Prostate gland (tissue), 2 donors: ENCODE data around the gene MFAP1. TPM values are rescaled to one million over a fixed set of nuclear protein-coding genes. Genes with fewer than 3 reads are reported as not detected.
"Not testable (repeated sequence)": the region's sequence is repeated elsewhere in the genome, so short reads cannot be mapped to it uniquely, and the experiment has no call there.

Source experiments
- DNase-seq: peaks from one replicate; pipeline ENCODE4 v3.0.0-alpha.2; 2019; ENCODE audit warnings: low spot score
- H3K27ac ChIP-seq, 2 donors: fragments of 200-600 bp; sonication (generic); 2 replicates each; pipeline ENCODE4 v1.5.1; 2017 to 2019
- H3K27me3 ChIP-seq: fragments of 200-600 bp; sonication (generic); replicated peaks from 2 replicates; pipeline ENCODE4 v1.5.1; 2019; ENCODE audit not compliant: insufficient read depth
- H3K36me3 ChIP-seq, 2 donors: fragments of 200-600 bp; sonication (generic); 1 replicate in 1 of 2; 2 replicates in 1 of 2; pipeline versions ENCODE4 v1.5.1 to v1.8.1; 2017 to 2019
- H3K4me1 ChIP-seq: fragments of 200-600 bp; sonication (generic); replicated peaks from 2 replicates; pipeline ENCODE4 v1.5.1; 2019
- H3K4me3 ChIP-seq, 2 donors: fragments of 200-600 bp; sonication (generic); 2 replicates each; pipeline ENCODE4 v1.5.1; 2017 to 2019
- H3K9me3 ChIP-seq: fragments of 200-600 bp; sonication (generic); 2 replicates; pipeline ENCODE4 v1.5.1; 2017
- CTCF ChIP-seq, 4 experiments: fragments of 200-600 bp in 2 of 4; fragments of 450-650 bp in 2 of 4; sonication (generic) in 2 of 4; IDR thresholded peaks; 1 replicate in 3 of 4; 2 replicates in 1 of 4; pipeline ENCODE4 v1.5.1; 2016 to 2019; ENCODE audit warnings: antibody characterized with exemption in 4 of 4, mild to moderate bottlenecking in 2 of 4, moderate library complexity in 2 of 4
- POLR2A ChIP-seq: fragments of 450-650 bp; IDR thresholded peaks from one replicate; pipeline ENCODE4 v1.6.1; 2016; ENCODE audit warnings: antibody characterized with exemption, mild to moderate bottlenecking
- POLR2AphosphoS5 ChIP-seq: sonication (generic); formaldehyde crosslinking; IDR thresholded peaks from one replicate; pipeline ENCODE4 v1.6.1; 2017; ENCODE audit warnings: antibody characterized with exemption
- WGBS: methylation state at CpG from one replicate; pipeline ENCODE4 v1.1.5; 2018; 5-methylcytosine and 5-hydroxymethylcytosine counted together
- intact Hi-C: fragments of 100-400 bp; cut with DNase I; formaldehyde crosslinking; loops from one replicate; pipeline ENCODE4 v1.14.2; 2022
- total RNA-seq, 2 donors: library from RNA; depleted of rRNA; stranded (reverse); fragments of >200 nt; gene quantifications; one replicate each; pipeline ENCODE4 v1.1.0, GENCODE V29; 2016

MFAP1 gene
- total RNA-seq, 2 donors from 2014 or later = 19.3 to 27.5 TPM

GRCh38 chr15:43828061-43828657 is 3.7 kb upstream of the MFAP1 start:
- TF ChIP-seq POLR2AphosphoS5 (no peak), POLR2A (no peak), CTCF (IDR thresholded peaks at IDR 0.05) (no peak)
- no peaks in the 10 kb centered on the region for H3K36me3 ChIP-seq
- H3K27ac ChIP-seq = no peak overlapping the region
- DNase-seq = no peak
- H3K4me1 ChIP-seq = peaks cover 6% of the 10 kb centered on the region
- H3K4me3 ChIP-seq = no peak overlapping the region
- intact Hi-C loops = no loop called here
- 52% methylated on average over 6 of the region's 6 CpGs for WGBS
- H3K9me3 ChIP-seq = no peaks in the 10 kb centered on the region
- H3K27me3 ChIP-seq = no peaks in the 10 kb centered on the region

GRCh38 chr15:43826508-43827341 is 2.2 kb upstream of the MFAP1 start, which contains the start of gene WDR76:
Gene WDR76, plus strand, starts transcription at chr15:43827002. Its CDS starts 31 bp downstream, at chr15:43827033.
- Histone ChIP-seq H3K27me3 (no peaks in the 10 kb centered on the region), H3K4me3 (peak within 1 kb of the TSS; percentile 31 to 43), H3K9me3 (no peaks in the 10 kb centered on the region), H3K36me3 (no peaks in the 10 kb centered on the region), H3K27ac (peak within 1 kb of the TSS; percentile 74 to 77), H3K4me1 (peaks cover 7% of the 10 kb centered on the region)
- TF ChIP-seq POLR2AphosphoS5 = peak; percentile 80
- no peak for TF ChIP-seq POLR2A
- 4% methylated on average over 48 of the region's 48 CpGs for WGBS
- peak; percentile 81 for DNase-seq
- intact Hi-C loops = no loop called here

GRCh38 chr15:43826029-43826507 is 1.6 kb upstream of the MFAP1 start:
- no peak for DNase-seq
- no peaks in the 10 kb centered on the region for H3K27me3 ChIP-seq
- no peaks in the 10 kb centered on the region for H3K36me3 ChIP-seq
- H3K4me1 ChIP-seq = peaks cover 7% of the 10 kb centered on the region
- intact Hi-C loops = no loop called here
- H3K27ac ChIP-seq = peak overlapping the region; percentile 74 to 77
- no peak for TF ChIP-seq POLR2A
- TF ChIP-seq CTCF (IDR thresholded peaks at IDR 0.05) = no peak
- no peak for TF ChIP-seq POLR2AphosphoS5
- WGBS = 97% methylated on average over 11 of the region's 11 CpGs
- H3K9me3 ChIP-seq = no peaks in the 10 kb centered on the region
- peak overlapping the region; percentile 31 to 43 for H3K4me3 ChIP-seq

GRCh38 chr15:43825305-43825704 is 815 bp upstream of the MFAP1 start:
- H3K27ac ChIP-seq, H3K36me3 ChIP-seq, H3K27me3 ChIP-seq, intact Hi-C loops, H3K4me3 ChIP-seq, H3K4me1 ChIP-seq, H3K9me3 ChIP-seq, DNase-seq: not testable (repeated sequence)
- WGBS = 94% methylated on average over 11 of the region's 11 CpGs

- Histone ChIP-seq H3K4me1 (peaks cover 7% of the 10 kb centered on the region), H3K4me3 (no peak overlapping the region), H3K27me3 (no peaks in the 10 kb centered on the region), H3K27ac (no peak overlapping the region), H3K36me3 (no peaks in the 10 kb centered on the region), H3K9me3 (no peaks in the 10 kb centered on the region)
- intact Hi-C loops = no loop called here
- DNase-seq = no peak
- TF ChIP-seq POLR2A = no peak
- TF ChIP-seq CTCF (IDR thresholded peaks at IDR 0.05) = no peak
- no peak for TF ChIP-seq POLR2AphosphoS5
- WGBS = 63% methylated on average over 3 of the region's 3 CpGs
These were observed 3.0 kb downstream of the MFAP1 start for GRCh38 chr15:43821505-43821904.

- H3K36me3 ChIP-seq = peaks cover 4 to 16% of the 10 kb centered on the region in 2 donors
- 97% methylated on average over 5 of the region's 5 CpGs for WGBS
- H3K4me1 ChIP-seq, H3K4me3 ChIP-seq, H3K9me3 ChIP-seq, DNase-seq, H3K27me3 ChIP-seq, intact Hi-C loops, H3K27ac ChIP-seq: not testable (repeated sequence)
These were observed 9.4 kb downstream of the MFAP1 start for GRCh38 chr15:43815064-43815463.
